Colonic mucosa (tissue), 4 donors: ENCODE results near the gene MACC1. TPM values are rescaled to one million over a fixed set of nuclear protein-coding genes. Genes with fewer than 3 reads are reported as not detected.
"Not testable (repeated sequence)": the region's sequence is repeated elsewhere in the genome, so short reads cannot be mapped to it uniquely, and the experiment has no call there.

ENCODE experiments used
- DNase-seq: peaks from one replicate; pipeline ENCODE4 v3.0.0-alpha.2; 2020
- H3K27ac ChIP-seq: fragments of 200-600 bp; one replicate; pipeline ENCODE4 v1.8.0; 2021
- H3K27me3 ChIP-seq: fragments of 200-600 bp; one replicate; pipeline ENCODE4 v1.8.0; 2021
- H3K36me3 ChIP-seq: fragments of 200-600 bp; one replicate; pipeline ENCODE4 v1.8.0; 2021
- H3K4me1 ChIP-seq: fragments of 200-600 bp; one replicate; pipeline ENCODE4 v1.8.0; 2021; ENCODE audit warnings: mild to moderate bottlenecking
- H3K4me3 ChIP-seq: fragments of 200-600 bp; one replicate; pipeline ENCODE4 v1.8.0; 2021
- H3K9ac ChIP-seq, 2 donors: one replicate each; pipeline ENCODE4 v1.7.0; 2013; ENCODE audit warnings: control low read depth in 2 of 2, low read depth in 2 of 2, low read length in 2 of 2
- H3K9me3 ChIP-seq: fragments of 200-600 bp; one replicate; pipeline ENCODE4 v1.8.0; 2021
- CTCF ChIP-seq: fragments of 200-600 bp; IDR thresholded peaks from one replicate; pipeline ENCODE4 v1.8.0; 2022; ENCODE audit warnings: antibody characterized with exemption, mild to moderate bottlenecking
- intact Hi-C: fragments of 100-400 bp; cut with DNase I; formaldehyde crosslinking; loops from one replicate; pipeline ENCODE4 v1.14.1; 2022
- total RNA-seq, 2 donors: library from RNA; stranded (reverse); fragmentation: NEBNext Ultra II Directional in 1 of 2; extraction: Animal tissue kit (Norgen Biotek cat#: 25700) in 1 of 2; gene quantifications; one replicate each; pipeline ENCODE4 v1.2.1, GENCODE V29; 2021
- donor health status: healthy.
- donor health status: DM: no; HTN: no; CAD: no.
- donor health status: DM: no; HTN: no; CAD: no.

MACC1 gene
- total RNA-seq, 2 donors from 2014 or later, result 9.5 to 12.8 TPM

DNA sequence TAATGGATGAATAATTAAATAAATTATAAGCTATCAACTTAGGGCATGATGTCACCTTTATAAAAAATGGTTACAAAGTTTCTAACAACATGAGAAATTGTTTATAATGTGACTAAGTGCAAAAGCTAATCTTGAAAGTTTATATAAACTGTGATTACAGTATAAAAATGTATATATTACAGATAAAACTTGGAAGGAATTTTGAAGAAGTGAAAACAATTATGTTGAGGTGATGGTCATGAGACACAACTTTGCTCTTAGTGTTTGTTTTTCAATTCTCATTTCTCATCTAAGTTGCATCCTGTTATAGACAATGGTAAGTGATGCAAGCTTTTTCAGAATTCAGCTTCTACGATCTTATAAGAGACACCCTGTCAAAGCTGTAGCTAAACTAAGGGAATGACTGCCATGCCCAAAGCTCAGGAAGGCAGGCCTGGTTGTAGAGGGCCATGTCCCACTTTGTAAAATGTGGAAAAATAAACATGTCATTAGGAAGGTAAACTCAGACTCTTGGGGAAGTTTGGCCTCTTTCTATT lies 23.9 kb downstream of the MACC1 start:
- TF ChIP-seq CTCF, result no peak
- Histone ChIP-seq H3K27me3 (no peaks in the 10 kb centered on the region), H3K36me3 (no peaks in the 10 kb centered on the region), H3K9ac (no peak overlapping the region), H3K4me1 (no peaks in the 10 kb centered on the region), H3K4me3 (no peak overlapping the region), H3K9me3 (no peaks in the 10 kb centered on the region), H3K27ac (no peak overlapping the region)
- DNase-seq, result no peak
- intact Hi-C loops, result no loop called here

GRCh38 chr7:20191391-20191869 lies 25.8 kb downstream of the MACC1 start:
- H3K4me3 ChIP-seq, result no peak overlapping the region
- no peak for DNase-seq
- no peaks in the 10 kb centered on the region for H3K9me3 ChIP-seq
- intact Hi-C loops, result no loop called here
- no peaks in the 10 kb centered on the region for H3K27me3 ChIP-seq
- H3K4me1 ChIP-seq, result no peaks in the 10 kb centered on the region
- no peak overlapping the region for H3K9ac ChIP-seq
- H3K27ac ChIP-seq, result no peak overlapping the region
- no peaks in the 10 kb centered on the region for H3K36me3 ChIP-seq
- no peak for TF ChIP-seq CTCF

GRCh38 chr7:20190560-20191390 lies 26.4 kb downstream of the MACC1 start:
- Histone ChIP-seq H3K27me3 (no peaks in the 10 kb centered on the region), H3K27ac (no peak overlapping the region), H3K9me3 (no peaks in the 10 kb centered on the region), H3K9ac (no peak overlapping the region), H3K4me3 (no peak overlapping the region), H3K36me3 (no peaks in the 10 kb centered on the region), H3K4me1 (no peaks in the 10 kb centered on the region)
- TF ChIP-seq CTCF, result no peak
- DNase-seq, result no peak
- intact Hi-C loops, result no loop called here

- Histone ChIP-seq H3K27ac (no peak overlapping the region), H3K36me3 (no peaks in the 10 kb centered on the region), H3K9me3 (no peaks in the 10 kb centered on the region), H3K9ac (no peak overlapping the region), H3K27me3 (no peaks in the 10 kb centered on the region), H3K4me3 (no peak overlapping the region), H3K4me1 (no peaks in the 10 kb centered on the region)
- no peak for TF ChIP-seq CTCF
- DNase-seq, result no peak
- intact Hi-C loops, result no loop called here
These were observed 27.3 kb downstream of the MACC1 start for GRCh38 chr7:20189852-20190251.

DNA sequence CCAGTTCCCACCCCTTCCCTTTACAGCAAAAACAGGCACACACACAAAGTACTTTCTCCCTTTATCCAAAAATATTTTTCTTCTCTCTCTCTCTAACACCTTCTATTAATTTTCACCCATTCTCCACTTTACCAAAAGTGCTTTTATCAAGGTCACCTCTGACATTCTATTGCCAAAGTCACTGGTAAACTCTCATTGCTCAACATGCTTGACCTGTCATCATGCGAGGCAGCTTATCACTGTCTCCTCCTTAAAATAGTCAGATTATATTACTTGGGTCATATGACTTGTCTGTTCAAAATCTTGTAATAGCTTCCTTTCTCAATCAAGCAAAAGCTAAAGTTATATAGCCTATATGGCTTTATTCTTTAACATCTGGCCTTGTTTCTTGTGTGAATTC lies 28.6 kb downstream of the MACC1 start:
- Histone ChIP-seq H3K9ac (no peak overlapping the region), H3K36me3 (no peaks in the 10 kb centered on the region), H3K4me3 (no peak overlapping the region), H3K27ac (no peak overlapping the region), H3K4me1 (no peaks in the 10 kb centered on the region), H3K27me3 (no peaks in the 10 kb centered on the region), H3K9me3 (no peaks in the 10 kb centered on the region)
- intact Hi-C loops, result no loop called here
- TF ChIP-seq CTCF, result no peak
- no peak for DNase-seq

DNA sequence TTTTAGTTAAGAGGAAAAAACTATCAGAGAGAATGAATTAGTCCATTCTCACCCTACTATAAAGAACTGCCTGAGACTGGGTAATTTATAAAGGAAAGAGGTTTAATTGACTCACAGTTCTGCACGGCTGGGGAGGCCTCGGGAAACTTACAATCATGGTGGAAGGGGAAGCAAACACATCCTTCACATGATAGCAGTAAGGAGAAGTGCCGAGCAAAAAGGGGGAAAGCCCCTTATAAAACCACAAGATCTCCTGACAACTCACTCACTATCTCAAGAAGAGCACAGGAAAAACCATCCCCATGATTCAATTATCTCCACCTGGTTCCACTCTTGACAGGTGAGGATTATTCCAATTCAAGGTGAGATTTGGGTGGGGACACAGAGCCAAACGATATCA lies 29.3 kb downstream of the MACC1 start:
- H3K27ac ChIP-seq, intact Hi-C loops, H3K9me3 ChIP-seq, H3K9ac ChIP-seq, H3K36me3 ChIP-seq, H3K4me1 ChIP-seq, H3K4me3 ChIP-seq, DNase-seq, H3K27me3 ChIP-seq: not testable (repeated sequence)
